Tibial artery (tissue), 4 donors: ENCODE measurements around the gene GPR3.

Experiments
- DNase-seq, 2 donors: peaks; one replicate each; pipeline ENCODE4 v3.0.0-alpha.2; 2019
- H3K27ac ChIP-seq, 2 donors: fragments of 200-600 bp; sonication (generic) in 1 of 2; 1 replicate in 1 of 2; 2 replicates in 1 of 2; pipeline ENCODE4 v1.5.1; 2018 to 2019; ENCODE audit warnings: mild to moderate bottlenecking in 1 of 2
- H3K27me3 ChIP-seq, 2 donors: fragments of 200-600 bp; sonication (generic) in 1 of 2; one replicate each; pipeline versions ENCODE4 v1.5.1 to v1.6.0; 2016 to 2019
- H3K36me3 ChIP-seq, 3 donors: fragments of 200-600 bp; sonication (generic) in 2 of 3; one replicate each; pipeline ENCODE4 v1.5.1; 2016 to 2019; ENCODE audit warnings: mild to moderate bottlenecking in 2 of 3
- H3K4me1 ChIP-seq, 4 donors: fragments of 200-600 bp; sonication (generic) in 2 of 4; 1 replicate in 3 of 4; 2 replicates in 1 of 4; pipeline ENCODE4 v1.5.1; 2016 to 2019
- H3K4me3 ChIP-seq, 2 donors: fragments of 200-600 bp; sonication (generic) in 1 of 2; 1 replicate in 1 of 2; 2 replicates in 1 of 2; pipeline ENCODE4 v1.5.1; 2018 to 2019; ENCODE audit warnings: mild to moderate bottlenecking in 2 of 2
- H3K9me3 ChIP-seq, 3 donors: fragments of 200-600 bp; sonication (generic) in 1 of 3; one replicate each; pipeline ENCODE4 v1.5.1; 2016 to 2019
- CTCF ChIP-seq, 2 experiments: fragments of 200-600 bp in 1 of 2; fragments of 450-650 bp in 1 of 2; IDR thresholded peaks; one replicate each; pipeline ENCODE4 v1.5.1; 2017 to 2019; ENCODE audit warnings: antibody characterized with exemption in 2 of 2, mild to moderate bottlenecking in 1 of 2, moderate library complexity in 1 of 2
- intact Hi-C: fragments of 100-400 bp; cut with DNase I; formaldehyde crosslinking; loops from one replicate; pipeline ENCODE4 v1.15.0; 2023; ENCODE audit warnings: low total_unique reads

GPR3 gene

GRCh38 chr1:27413004-27413403 lies 20.6 kb downstream of the GPR3 start:
- Histone ChIP-seq H3K36me3 (peaks cover 91 to 98% (median 96%) of the 10 kb centered on the region in 3 donors), H3K27ac (peak overlapping the region in 1 of 2 donors; percentile 17), H3K9me3 (no peaks in the 10 kb centered on the region), H3K4me1 (peaks cover 6 to 27% (median 21%) of the 10 kb centered on the region in 4 donors), H3K4me3 (no peak overlapping the region), H3K27me3 (no peaks in the 10 kb centered on the region)
- DNase-seq = no peak
- TF ChIP-seq CTCF (IDR thresholded peaks at IDR 0.05) = no peak
- intact Hi-C loops = loop anchor here (5.0 kb wide), 1 partner anchor 124 kb away; no protein-coding TSS in a partner anchor

GRCh38 chr1:27414091-27414490 lies 21.7 kb downstream of the GPR3 start:
- intact Hi-C loops = loop anchor here (5.0 kb wide), 1 partner anchor 123 kb away; no protein-coding TSS in a partner anchor
- peaks cover 84 to 89% (median 86%) of the 10 kb centered on the region in 3 donors for H3K36me3 ChIP-seq

GRCh38 chr1:27416387-27417111 lies 24.1 kb downstream of the GPR3 start:
- no peaks in the 10 kb centered on the region for H3K27me3 ChIP-seq
- intact Hi-C loops = loop anchor here (5.0 kb wide), 1 partner anchor 186 kb away; the partner anchor contains the start of gene AHDC1
- H3K4me3 ChIP-seq = no peak overlapping the region
- peak; percentile 40 to 46 for TF ChIP-seq CTCF (IDR thresholded peaks at IDR 0.05)
- H3K9me3 ChIP-seq = no peaks in the 10 kb centered on the region
- DNase-seq = no peak
- peaks cover 62 to 66% (median 63%) of the 10 kb centered on the region in 3 donors for H3K36me3 ChIP-seq
- peak overlapping the region; percentile 78 to 81 for H3K27ac ChIP-seq
- H3K4me1 ChIP-seq = peaks cover 8 to 62% (median 45%) of the 10 kb centered on the region in 4 donors

More at GRCh38 chr1:27414091-27414490, 21.7 kb downstream of the GPR3 start:
- DNase-seq = no peak
- Histone ChIP-seq H3K27ac (peak overlapping the region in 1 of 2 donors; percentile 17), H3K4me1 (peaks cover 8 to 38% (median 30%) of the 10 kb centered on the region in 4 donors), H3K9me3 (no peaks in the 10 kb centered on the region), H3K4me3 (no peak overlapping the region), H3K27me3 (no peaks in the 10 kb centered on the region)
- TF ChIP-seq CTCF (IDR thresholded peaks at IDR 0.05) = no peak

- TF ChIP-seq CTCF (IDR thresholded peaks at IDR 0.05) = no peak
- peaks cover 50 to 55% (median 51%) of the 10 kb centered on the region in 3 donors for H3K36me3 ChIP-seq
- no peak for DNase-seq
- H3K9me3 ChIP-seq = no peaks in the 10 kb centered on the region
- H3K27ac ChIP-seq = peak overlapping the region; percentile 78 to 81
- peaks cover 8 to 74% (median 48%) of the 10 kb centered on the region in 4 donors for H3K4me1 ChIP-seq
- intact Hi-C loops = loop anchor here (5.0 kb wide), 1 partner anchor 185 kb away; the partner anchor contains the start of gene AHDC1
- no peak overlapping the region for H3K4me3 ChIP-seq
- no peaks in the 10 kb centered on the region for H3K27me3 ChIP-seq
Observed at GRCh38 chr1:27417713-27418112, 25.3 kb downstream of the GPR3 start.

- Histone ChIP-seq H3K4me3 (no peak overlapping the region), H3K27ac (peak overlapping the region; percentile 78 to 81), H3K27me3 (no peaks in the 10 kb centered on the region), H3K9me3 (no peaks in the 10 kb centered on the region), H3K4me1 (peaks cover 8 to 75% (median 49%) of the 10 kb centered on the region in 4 donors), H3K36me3 (peaks cover 41 to 46% (median 43%) of the 10 kb centered on the region in 3 donors)
- DNase-seq = peak; percentile 85 to 91
- intact Hi-C loops = loop anchor here (5.0 kb wide), 1 partner anchor 184 kb away; the partner anchor contains the start of gene AHDC1
- no peak for TF ChIP-seq CTCF (IDR thresholded peaks at IDR 0.05)
Observed at GRCh38 chr1:27418326-27419185, 26.1 kb downstream of the GPR3 start.
